Measurements from ENCODE around the gene ZNF524. TPM values are rescaled to one million over a fixed set of nuclear protein-coding genes. Genes with fewer than 3 reads are reported as not detected.

The ZNF524 gene
- total RNA-seq, result 1 to 10 TPM; 5.0 to 5.8 TPM
- 6.4 TPM for polyA plus RNA-seq (2013, experiment 1 of 2)
- polyA plus RNA-seq (2013, experiment 2 of 2), result 4.8 TPM
- long read RNA-seq, experiment 1, partial matches to known transcripts, result 0 of 3 reads
- long read RNA-seq, experiment 1, other reads (novel, unspliced or antisense), result 0 of 3 reads
- long read RNA-seq, experiment 2, partial matches to known transcripts, result 0 of 3 reads
- long read RNA-seq, experiment 2, other reads (novel, unspliced or antisense), result 0 of 3 reads
- long read RNA-seq, experiment 3, transcript ZNF524-201 (2 exons, 1,102 nt), result major isoform, 7 of 7 reads
- long read RNA-seq, experiment 3, partial matches to known transcripts, result 0 of 7 reads
- long read RNA-seq, experiment 3, other reads (novel, unspliced or antisense), result 0 of 7 reads
- long read RNA-seq, experiment 4, result 0 reads

- DNase-seq, result peak; percentile 94
- H3K36me3 Mint-ChIP-seq (ENCODE audit: low read depth), result peaks cover 29% of the 10 kb centered on the region
- H3K4me1 ChIP-seq (ENCODE audit: control insufficient read depth, insufficient read depth, low read length), result no peaks in the 10 kb centered on the region
- H3K4me3 Mint-ChIP-seq, result peak within 1 kb of the TSS; percentile 86
- peaks cover 6% of the 10 kb centered on the region for H3K4me1 Mint-ChIP-seq
- 0% methylated on average over 2 to 76 of the region's 97 CpGs for WGBS, 2 experiments (ENCODE audit: insufficient coverage in 1 of 2, insufficient read length in 1 of 2)
- H3K4me3 ChIP-seq (ENCODE audit: low read length), result peak within 1 kb of the TSS; percentile 99
- H3K36me3 ChIP-seq (ENCODE audit: control insufficient read depth, insufficient read depth, low read length), result peaks cover 21% of the 10 kb centered on the region
- peak within 1 kb of the TSS; percentile 99 for H3K27ac ChIP-seq (ENCODE audit: low read depth, low read length)
- peaks cover 4% of the 10 kb centered on the region for H3K9me3 Mint-ChIP-seq
- H3K27me3 Mint-ChIP-seq (ENCODE audit: insufficient read depth), result no peaks in the 10 kb centered on the region
- H3K9ac ChIP-seq (ENCODE audit: extremely low read depth, low read length, poor library complexity, severe bottlenecking), result peak within 1 kb of the TSS; percentile 98
- TF ChIP-seq, protein P1, sequence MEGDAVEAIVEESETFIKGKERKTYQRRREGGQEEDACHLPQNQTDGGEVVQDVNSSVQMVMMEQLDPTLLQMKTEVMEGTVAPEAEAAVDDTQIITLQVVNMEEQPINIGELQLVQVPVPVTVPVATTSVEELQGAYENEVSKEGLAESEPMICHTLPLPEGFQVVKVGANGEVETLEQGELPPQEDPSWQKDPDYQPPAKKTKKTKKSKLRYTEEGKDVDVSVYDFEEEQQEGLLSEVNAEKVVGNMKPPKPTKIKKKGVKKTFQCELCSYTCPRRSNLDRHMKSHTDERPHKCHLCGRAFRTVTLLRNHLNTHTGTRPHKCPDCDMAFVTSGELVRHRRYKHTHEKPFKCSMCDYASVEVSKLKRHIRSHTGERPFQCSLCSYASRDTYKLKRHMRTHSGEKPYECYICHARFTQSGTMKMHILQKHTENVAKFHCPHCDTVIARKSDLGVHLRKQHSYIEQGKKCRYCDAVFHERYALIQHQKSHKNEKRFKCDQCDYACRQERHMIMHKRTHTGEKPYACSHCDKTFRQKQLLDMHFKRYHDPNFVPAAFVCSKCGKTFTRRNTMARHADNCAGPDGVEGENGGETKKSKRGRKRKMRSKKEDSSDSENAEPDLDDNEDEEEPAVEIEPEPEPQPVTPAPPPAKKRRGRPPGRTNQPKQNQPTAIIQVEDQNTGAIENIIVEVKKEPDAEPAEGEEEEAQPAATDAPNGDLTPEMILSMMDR (conservative IDR thresholded peaks at IDR 0.05), result no peak
- H3K27me3 ChIP-seq (ENCODE audit: control insufficient read depth, insufficient read depth, low read length, poor library complexity, severe bottlenecking), result no peaks in the 10 kb centered on the region
- no peaks in the 10 kb centered on the region for H3K9me3 ChIP-seq (ENCODE audit: control insufficient read depth, low read length)
- peak within 1 kb of the TSS; percentile 99 for H3K27ac Mint-ChIP-seq
Observed at GRCh38 chr19:55599842-55600661, at the start of gene ZNF524. TSS of gene ZNF524 (plus strand) at chr19:55600288. CDS start at chr19:55602113, 1,825 bp downstream.

DNA sequence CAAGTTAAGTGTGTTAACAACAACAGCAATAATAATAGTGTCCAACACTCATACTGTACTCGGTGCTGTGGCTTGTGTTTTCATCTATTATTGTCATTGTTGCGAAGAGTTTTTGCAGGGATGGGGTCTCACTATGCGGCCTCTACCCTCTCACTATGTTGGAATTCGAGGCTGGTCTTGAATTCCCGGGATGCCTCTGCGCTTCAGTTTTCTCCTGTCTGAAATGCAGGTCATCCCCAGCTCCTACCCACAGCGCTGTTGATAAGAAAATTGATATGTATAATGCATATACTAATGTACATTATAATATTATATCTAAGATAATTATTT, 49.8 kb upstream of the ZNF524 start:
- peaks cover 2% of the 10 kb centered on the region for H3K27me3 Mint-ChIP-seq (ENCODE audit: insufficient read depth)
- TF ChIP-seq, protein P1 (conservative IDR thresholded peaks at IDR 0.05), result no peak
- H3K27me3 ChIP-seq (ENCODE audit: control insufficient read depth, insufficient read depth, low read length, poor library complexity, severe bottlenecking), result no peaks in the 10 kb centered on the region
- no peaks in the 10 kb centered on the region for H3K9me3 Mint-ChIP-seq
- peak overlapping the region; percentile 0 for H3K27ac ChIP-seq (ENCODE audit: low read depth, low read length)
- no peak for DNase-seq
- no peaks in the 10 kb centered on the region for H3K36me3 Mint-ChIP-seq (ENCODE audit: low read depth)
- H3K9ac ChIP-seq (ENCODE audit: extremely low read depth, low read length, poor library complexity, severe bottlenecking), result peak overlapping the region; percentile 45
- no peaks in the 10 kb centered on the region for H3K36me3 ChIP-seq (ENCODE audit: control insufficient read depth, insufficient read depth, low read length)
- H3K9me3 ChIP-seq (ENCODE audit: control insufficient read depth, low read length), result no peaks in the 10 kb centered on the region
- peaks cover 6% of the 10 kb centered on the region for H3K4me1 ChIP-seq (ENCODE audit: control insufficient read depth, insufficient read depth, low read length)
- H3K4me3 Mint-ChIP-seq, result peak overlapping the region; percentile 56
- peak overlapping the region; percentile 91 for H3K27ac Mint-ChIP-seq
- 11 to 23% methylated on average over 3 to 5 of the region's 7 CpGs for WGBS, 2 experiments (ENCODE audit: insufficient coverage in 1 of 2, insufficient read length in 1 of 2)
- peak overlapping the region; percentile 64 for H3K4me3 ChIP-seq (ENCODE audit: low read length)
- peaks cover 37% of the 10 kb centered on the region for H3K4me1 Mint-ChIP-seq

DNA sequence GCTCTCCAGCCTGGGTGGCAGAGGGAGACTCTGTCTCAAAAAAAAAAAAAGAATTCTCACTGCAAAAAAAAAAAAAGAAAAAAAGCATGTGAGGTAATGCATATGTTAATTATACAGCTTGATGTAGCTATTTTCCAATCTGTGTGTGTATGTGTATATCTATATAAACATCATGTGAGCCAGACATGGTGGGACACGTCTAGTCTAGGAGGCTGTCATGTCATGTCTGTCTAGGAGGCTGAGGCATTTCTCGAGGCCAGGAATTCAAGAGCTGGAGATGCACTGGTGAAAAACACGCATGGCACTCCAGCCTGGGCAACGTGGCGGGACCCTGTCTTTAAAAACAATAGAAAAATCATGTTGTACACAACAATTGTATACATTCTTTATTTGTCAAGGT, 47.9 kb upstream of the ZNF524 start:
- 76 to 80% methylated on average over 2 to 5 of the region's 5 CpGs for WGBS, 2 experiments (ENCODE audit: insufficient coverage in 1 of 2, insufficient read length in 1 of 2)
- Mint-ChIP-seq H3K4me3 (no peak overlapping the region), H3K9me3 (no peaks in the 10 kb centered on the region), H3K27me3 (ENCODE audit: insufficient read depth) (no peaks in the 10 kb centered on the region), H3K27ac (no peak overlapping the region), H3K36me3 (ENCODE audit: low read depth) (no peaks in the 10 kb centered on the region), H3K4me1 (peaks cover 31% of the 10 kb centered on the region)
- no peaks in the 10 kb centered on the region for H3K9me3 ChIP-seq (ENCODE audit: control insufficient read depth, low read length)
- peaks cover 6% of the 10 kb centered on the region for H3K4me1 ChIP-seq (ENCODE audit: control insufficient read depth, insufficient read depth, low read length)
- H3K27ac ChIP-seq (ENCODE audit: low read depth, low read length), result no peak overlapping the region
- no peak overlapping the region for H3K4me3 ChIP-seq (ENCODE audit: low read length)
- H3K36me3 ChIP-seq (ENCODE audit: control insufficient read depth, insufficient read depth, low read length), result no peaks in the 10 kb centered on the region
- TF ChIP-seq, protein P1 (conservative IDR thresholded peaks at IDR 0.05), result no peak
- no peak overlapping the region for H3K9ac ChIP-seq (ENCODE audit: extremely low read depth, low read length, poor library complexity, severe bottlenecking)
- H3K27me3 ChIP-seq (ENCODE audit: control insufficient read depth, insufficient read depth, low read length, poor library complexity, severe bottlenecking), result no peaks in the 10 kb centered on the region
- no peak for DNase-seq

Data from endodermal cell (in vitro differentiated cells).